WERI-Rb-1 (cell line): Measurements from ENCODE around the gene KLHL29.

ENCODE experiments used
- DNase-seq: peaks from one replicate; pipeline ENCODE4 v3.0.0-alpha.2; 2020
- H3K27ac ChIP-seq: fragments of 250-450 bp; sonication (Bioruptor Pico); 2 replicates; pipeline ENCODE4 v1.5.1; 2020; ENCODE audit warnings: mild to moderate bottlenecking, moderate library complexity
- H3K27me3 ChIP-seq: fragments of 250-450 bp; sonication (Bioruptor Pico); 2 replicates; pipeline ENCODE4 v1.5.1; 2021; ENCODE audit warnings: mild to moderate bottlenecking, low read depth, moderate library complexity; ENCODE audit not compliant: insufficient read depth, severe bottlenecking
- H3K36me3 ChIP-seq: fragments of 250-450 bp; sonication (Bioruptor Pico); 2 replicates; pipeline ENCODE4 v1.5.1; 2020; ENCODE audit warnings: mild to moderate bottlenecking, moderate library complexity
- H3K4me3 ChIP-seq: 2 replicates; pipeline ENCODE4 v1.5.1; 2011; ENCODE audit warnings: low read depth, mild to moderate bottlenecking, control low read depth, low read length
- H3K9me3 ChIP-seq: fragments of 250-450 bp; sonication (Bioruptor Pico); 2 replicates; pipeline ENCODE4 v1.5.1; 2021; ENCODE audit warnings: mild to moderate bottlenecking, moderate library complexity; ENCODE audit not compliant: severe bottlenecking
- TF ChIP-seq, protein P1 (sequence below): IDR thresholded peaks from 2 replicates; pipeline ENCODE4 v1.5.1; 2011; ENCODE audit warnings: low read depth, mild to moderate bottlenecking, control low read depth, inconsistent platforms, low read length

Gene KLHL29

DNA sequence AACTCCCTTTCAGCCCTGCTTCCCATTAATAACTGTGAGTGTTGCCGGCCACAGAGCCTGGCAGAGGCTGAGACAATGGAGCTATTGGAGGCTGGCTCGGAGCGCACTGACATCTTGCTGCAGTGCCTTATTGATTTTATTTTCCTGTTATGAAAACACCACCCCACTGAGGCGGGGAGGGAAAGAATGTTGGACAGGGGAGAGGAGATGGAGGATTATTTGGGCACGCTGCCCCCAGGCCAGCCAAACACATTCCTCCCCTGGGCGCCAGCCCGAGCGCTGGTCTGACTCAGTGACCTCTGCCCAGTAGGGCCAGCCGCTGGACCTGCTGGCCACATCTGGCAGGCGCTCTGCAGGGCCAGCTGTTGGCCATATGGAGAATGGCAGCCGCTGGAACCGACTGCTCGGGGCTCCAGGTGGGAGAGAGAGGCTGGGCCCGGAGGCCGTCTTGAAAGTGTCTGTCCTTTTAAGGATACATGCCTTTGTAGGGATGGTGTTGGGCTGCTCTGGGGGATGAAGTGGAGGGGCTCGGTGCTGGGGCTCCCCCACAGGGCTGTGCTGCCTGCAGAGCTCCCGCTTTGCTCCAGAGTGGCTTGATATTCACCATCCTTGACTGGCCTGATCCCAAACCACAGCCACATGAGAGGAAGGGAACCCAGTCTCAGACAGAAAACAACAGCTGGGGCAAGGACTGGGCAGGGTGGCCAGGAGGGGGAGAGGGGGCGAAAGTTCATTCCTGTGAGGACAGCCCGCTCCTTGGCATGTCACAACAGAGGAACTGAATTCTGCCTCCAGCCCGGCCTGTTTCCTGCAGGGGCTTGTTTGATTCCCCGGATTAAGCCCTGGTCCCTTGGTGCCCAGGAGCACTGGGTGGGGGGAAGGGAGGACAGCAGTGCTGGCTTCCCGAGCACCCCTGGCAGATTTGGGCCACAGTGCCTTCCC, 179.0 kb downstream of the KLHL29 start:
- Histone ChIP-seq H3K27me3 (no peaks in the 10 kb centered on the region), H3K36me3 (peaks cover 15% of the 10 kb centered on the region), H3K27ac (no peak overlapping the region), H3K4me3 (no peak overlapping the region), H3K9me3 (no peaks in the 10 kb centered on the region)
- TF ChIP-seq, protein P1, sequence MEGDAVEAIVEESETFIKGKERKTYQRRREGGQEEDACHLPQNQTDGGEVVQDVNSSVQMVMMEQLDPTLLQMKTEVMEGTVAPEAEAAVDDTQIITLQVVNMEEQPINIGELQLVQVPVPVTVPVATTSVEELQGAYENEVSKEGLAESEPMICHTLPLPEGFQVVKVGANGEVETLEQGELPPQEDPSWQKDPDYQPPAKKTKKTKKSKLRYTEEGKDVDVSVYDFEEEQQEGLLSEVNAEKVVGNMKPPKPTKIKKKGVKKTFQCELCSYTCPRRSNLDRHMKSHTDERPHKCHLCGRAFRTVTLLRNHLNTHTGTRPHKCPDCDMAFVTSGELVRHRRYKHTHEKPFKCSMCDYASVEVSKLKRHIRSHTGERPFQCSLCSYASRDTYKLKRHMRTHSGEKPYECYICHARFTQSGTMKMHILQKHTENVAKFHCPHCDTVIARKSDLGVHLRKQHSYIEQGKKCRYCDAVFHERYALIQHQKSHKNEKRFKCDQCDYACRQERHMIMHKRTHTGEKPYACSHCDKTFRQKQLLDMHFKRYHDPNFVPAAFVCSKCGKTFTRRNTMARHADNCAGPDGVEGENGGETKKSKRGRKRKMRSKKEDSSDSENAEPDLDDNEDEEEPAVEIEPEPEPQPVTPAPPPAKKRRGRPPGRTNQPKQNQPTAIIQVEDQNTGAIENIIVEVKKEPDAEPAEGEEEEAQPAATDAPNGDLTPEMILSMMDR, result no peak
- DNase-seq, result no peak

DNA sequence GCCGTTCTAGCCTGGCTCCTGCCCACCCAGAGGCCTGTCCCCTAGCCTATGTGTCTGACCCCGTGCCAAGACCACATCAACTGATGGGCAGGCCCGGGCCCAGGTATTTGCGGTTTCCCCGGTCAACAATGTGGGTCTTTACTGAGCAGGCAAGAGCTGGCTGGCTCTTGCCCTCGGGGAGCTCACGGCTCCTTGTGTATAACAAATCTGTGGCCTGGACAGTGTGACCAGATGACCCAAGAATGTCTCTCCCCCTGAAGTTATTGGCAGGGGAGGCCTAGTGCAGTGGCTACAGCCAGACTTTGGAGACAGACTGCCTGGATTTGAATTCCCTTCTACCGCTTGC, 179.6 kb downstream of the KLHL29 start:
- no peak overlapping the region for H3K27ac ChIP-seq
- no peak for DNase-seq
- no peaks in the 10 kb centered on the region for H3K9me3 ChIP-seq
- H3K27me3 ChIP-seq, result no peaks in the 10 kb centered on the region
- TF ChIP-seq, protein P1, result no peak
- peaks cover 15% of the 10 kb centered on the region for H3K36me3 ChIP-seq
- no peak overlapping the region for H3K4me3 ChIP-seq

DNA sequence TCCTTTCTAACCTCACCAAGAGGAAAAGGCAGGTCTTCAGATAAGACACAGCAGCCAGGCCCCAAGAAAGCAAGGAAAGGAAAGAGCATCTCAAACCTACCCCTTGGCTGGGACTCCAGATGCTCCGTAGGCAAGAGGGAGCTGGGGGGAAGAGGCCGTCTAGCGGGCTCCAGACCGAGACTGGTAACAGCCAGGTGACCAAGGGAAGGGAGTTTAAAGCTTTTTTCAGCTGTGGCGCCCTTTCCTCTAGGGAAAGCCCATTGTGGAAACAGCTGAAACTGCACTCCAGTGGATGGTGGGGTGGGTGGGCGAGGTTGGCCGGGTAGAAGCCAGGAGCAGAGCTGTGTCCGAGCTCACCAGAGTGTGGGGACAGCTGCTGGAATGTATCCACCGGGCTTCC, 180.4 kb downstream of the KLHL29 start:
- no peak overlapping the region for H3K27ac ChIP-seq
- no peak for DNase-seq
- H3K9me3 ChIP-seq, result no peaks in the 10 kb centered on the region
- peaks cover 15% of the 10 kb centered on the region for H3K36me3 ChIP-seq
- no peaks in the 10 kb centered on the region for H3K27me3 ChIP-seq
- H3K4me3 ChIP-seq, result no peak overlapping the region
- TF ChIP-seq, protein P1, result no peak

DNA sequence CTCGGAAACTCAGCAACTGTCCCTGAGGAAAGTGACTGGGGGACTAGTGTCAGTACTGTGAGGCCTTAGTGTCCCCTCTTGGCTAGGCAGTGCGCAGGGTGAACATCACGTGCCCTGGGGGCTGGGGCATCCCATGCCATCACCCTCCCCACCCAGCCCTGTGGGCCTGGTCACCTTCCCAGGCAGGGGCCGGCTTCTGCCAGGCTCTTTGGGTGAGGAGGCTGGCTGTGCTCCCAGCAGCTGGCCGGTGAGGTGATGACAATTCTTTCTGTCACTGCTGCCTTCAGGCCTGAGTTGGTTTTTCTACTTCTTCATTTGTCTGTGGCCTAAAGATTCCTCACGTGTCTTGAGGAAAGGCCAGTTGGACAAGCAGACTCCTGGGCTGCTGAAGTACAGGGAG, 180.8 kb downstream of the KLHL29 start:
- Histone ChIP-seq H3K9me3 (no peaks in the 10 kb centered on the region), H3K4me3 (no peak overlapping the region), H3K36me3 (peaks cover 15% of the 10 kb centered on the region), H3K27ac (no peak overlapping the region), H3K27me3 (no peaks in the 10 kb centered on the region)
- TF ChIP-seq, protein P1, result no peak
- no peak for DNase-seq

DNA sequence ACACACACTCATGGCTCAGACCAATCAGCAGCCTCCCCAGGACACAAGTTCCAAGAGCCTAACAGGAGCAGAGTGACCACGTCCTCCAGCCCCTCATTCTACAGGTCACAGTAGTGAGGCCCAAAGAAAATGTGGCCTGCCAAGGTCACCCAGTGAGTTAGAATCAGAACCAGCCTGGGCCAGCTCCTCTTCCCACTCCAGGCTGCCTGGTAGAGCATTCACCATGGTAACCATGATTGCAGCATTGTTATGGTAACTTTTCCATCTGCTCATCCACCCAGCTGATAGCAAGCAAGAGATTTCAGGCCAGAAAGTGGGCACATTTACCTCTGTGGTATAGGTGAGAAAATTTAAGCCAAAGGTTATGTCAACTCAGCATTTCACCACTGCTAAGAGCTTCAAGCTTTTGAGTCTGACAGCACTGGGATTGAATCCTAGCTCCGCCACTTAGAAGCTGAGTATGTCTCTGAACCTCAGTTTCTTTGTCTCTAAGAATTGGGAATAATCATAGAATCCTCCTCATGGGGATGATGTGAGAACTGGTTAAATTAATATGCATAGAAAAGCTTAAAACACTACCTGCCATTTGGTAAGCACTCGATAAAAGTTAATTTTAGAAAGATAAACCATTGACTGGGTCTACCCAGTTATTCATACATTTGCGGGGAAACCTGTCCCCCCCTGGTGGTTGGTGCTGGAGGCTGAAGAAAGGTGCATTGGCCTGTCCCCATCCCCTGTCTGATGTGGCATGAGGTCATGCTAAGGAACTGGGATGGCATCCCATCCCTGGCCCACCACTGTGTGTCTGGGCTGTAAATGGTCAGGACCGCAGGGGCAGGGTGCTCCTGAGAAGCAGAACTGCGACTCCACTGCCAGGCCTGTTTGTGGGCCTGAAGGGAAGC, 181.5 kb downstream of the KLHL29 start:
- peak; percentile 79 for DNase-seq
- no peaks in the 10 kb centered on the region for H3K27me3 ChIP-seq
- peaks cover 15% of the 10 kb centered on the region for H3K36me3 ChIP-seq
- no peak overlapping the region for H3K27ac ChIP-seq
- H3K9me3 ChIP-seq, result no peaks in the 10 kb centered on the region
- H3K4me3 ChIP-seq, result no peak overlapping the region
- TF ChIP-seq, protein P1, result peak; percentile 82
